Measurements from ENCODE around the gene KCTD2.
"Not testable (repeated sequence)": the region's sequence is repeated elsewhere in the genome, so short reads cannot be mapped to it uniquely, and the experiment has no call there.

GRCh38 chr17:75045946-75046406 is 1.0 kb upstream of the KCTD2 start:
- TF ChIP-seq CTCF, POLR2A, POLR2AphosphoS5 (IDR thresholded peaks at IDR 0.05): not testable (repeated sequence)
